ENCODE results near the gene DENND1B. TPM values are rescaled to one million over a fixed set of nuclear protein-coding genes. Genes with fewer than 3 reads are reported as not detected.

The DENND1B gene
- total RNA-seq, 1 experiment from 2014 or later: 20.9 TPM

- Mint-ChIP-seq H3K36me3 (ENCODE audit: insufficient read depth, unreplicated experiment) (no peaks in the 10 kb centered on the region), H3K9me3 (ENCODE audit: unreplicated experiment) (peaks cover 6% of the 10 kb centered on the region), H3K4me1 (ENCODE audit: insufficient read depth, unreplicated experiment) (peaks cover 5% of the 10 kb centered on the region), H3K4me3 (ENCODE audit: unreplicated experiment) (no peak overlapping the region), H3K27me3 (ENCODE audit: insufficient read depth, unreplicated experiment) (no peaks in the 10 kb centered on the region), H3K27ac (ENCODE audit: low read depth, unreplicated experiment) (no peak overlapping the region)
- no peak for TF ChIP-seq CTCF (IDR thresholded peaks at IDR 0.05; ENCODE audit: unreplicated experiment)
- ChIA-PET CTCF (interaction anchor here (0.7 kb wide), 1 partner anchor 8 kb away, joined by 4 read pairs; no protein-coding TSS in a partner anchor), POLR2A (interaction anchor here (1.2 kb wide), 1 partner anchor 8 kb away, joined by 3 read pairs; no protein-coding TSS in a partner anchor)
- no peak for DNase-seq (ENCODE audit: unreplicated experiment)
- intact Hi-C loops (cut with micrococcal nuclease): no loop called here
- no TSS peak for BruUV-seq (replicated peaks)
Measured at GRCh38 chr1:197472141-197472540, 303.1 kb downstream of the DENND1B start.

GRCh38 chr1:197471248-197471985 is 303.9 kb downstream of the DENND1B start:
- DNase-seq (ENCODE audit: unreplicated experiment): no peak
- peaks cover 5% of the 10 kb centered on the region for H3K4me1 Mint-ChIP-seq (ENCODE audit: insufficient read depth, unreplicated experiment)
- peaks cover 6% of the 10 kb centered on the region for H3K9me3 Mint-ChIP-seq (ENCODE audit: unreplicated experiment)
- intact Hi-C loops (cut with micrococcal nuclease): no loop called here
- BruUV-seq (replicated peaks): no TSS peak
- CTCF ChIA-PET: interaction anchor here (0.7 kb wide), 1 partner anchor 9 kb away, joined by 3 read pairs; no protein-coding TSS in a partner anchor
- TF ChIP-seq CTCF (IDR thresholded peaks at IDR 0.05; ENCODE audit: unreplicated experiment): no peak
- no peaks in the 10 kb centered on the region for H3K27me3 Mint-ChIP-seq (ENCODE audit: insufficient read depth, unreplicated experiment)
- POLR2A ChIA-PET: interaction anchor here (1.2 kb wide), 1 partner anchor 8 kb away, joined by 3 read pairs; no protein-coding TSS in a partner anchor
- H3K4me3 Mint-ChIP-seq (ENCODE audit: unreplicated experiment): no peak overlapping the region
- no peak overlapping the region for H3K27ac Mint-ChIP-seq (ENCODE audit: low read depth, unreplicated experiment)
- H3K36me3 Mint-ChIP-seq (ENCODE audit: insufficient read depth, unreplicated experiment): no peaks in the 10 kb centered on the region

GRCh38 chr1:197470330-197470729 is 304.9 kb downstream of the DENND1B start:
- no peak overlapping the region for H3K27ac Mint-ChIP-seq (ENCODE audit: low read depth, unreplicated experiment)

More at GRCh38 chr1:197470330-197470729, 304.9 kb downstream of the DENND1B start:
- Mint-ChIP-seq H3K4me3 (ENCODE audit: unreplicated experiment) (no peak overlapping the region), H3K4me1 (ENCODE audit: insufficient read depth, unreplicated experiment) (peaks cover under 1% of the 10 kb centered on the region), H3K9me3 (ENCODE audit: unreplicated experiment) (peaks cover 1% of the 10 kb centered on the region), H3K36me3 (ENCODE audit: insufficient read depth, unreplicated experiment) (no peaks in the 10 kb centered on the region), H3K27me3 (ENCODE audit: insufficient read depth, unreplicated experiment) (no peaks in the 10 kb centered on the region)
- POLR2A ChIA-PET: interaction anchor here (0.6 to 1.2 kb wide), 2 partner anchors 14 to 168 kb away, joined by 3 to 4 read pairs; no protein-coding TSS in a partner anchor
- intact Hi-C loops (cut with micrococcal nuclease): no loop called here
- CTCF ChIA-PET: no interaction called here
- no peak for TF ChIP-seq CTCF (IDR thresholded peaks at IDR 0.05; ENCODE audit: unreplicated experiment)
- no peak for DNase-seq (ENCODE audit: unreplicated experiment)
- no TSS peak for BruUV-seq (replicated peaks)
